Measurements from ENCODE around the gene CYP2R1.

CYP2R1 gene

GRCh38 chr11:14892036-14892556, at the start of gene CYP2R1:
TSS of gene CYP2R1 (minus strand) at chr11:14892231. CDS start at chr11:14892205, 26 bp downstream.
- peak within 1 kb of the TSS; percentile 82 for H2AFZ ChIP-seq (ENCODE audit: low read depth, low read length, severe bottlenecking)
- peak within 1 kb of the TSS; percentile 67 for H3K9ac ChIP-seq (ENCODE audit: low read length)
- peaks cover 9% of the 10 kb centered on the region for H3F3A ChIP-seq (ENCODE audit: insufficient read depth)
- H3K27ac ChIP-seq (ENCODE audit: low read depth, low read length), result peak within 1 kb of the TSS; percentile 70
- H3K36me3 ChIP-seq (ENCODE audit: low read length), result no peaks in the 10 kb centered on the region
- TF ChIP-seq CTCF (IDR thresholded peaks at IDR 0.05; ENCODE audit: insufficient read depth, low read length, poor library complexity, severe bottlenecking) (no peak), EZH2phosphoT487 (conservative IDR thresholded peaks at IDR 0.05; ENCODE audit: low read length) (no peak)
- H3K9me3 ChIP-seq (ENCODE audit: insufficient read depth, low read length), result no peaks in the 10 kb centered on the region
- H3K4me3 ChIP-seq (ENCODE audit: insufficient read depth, low read length, poor library complexity, severe bottlenecking), result peak within 1 kb of the TSS; percentile 76
- H3K9me2 ChIP-seq (replicated peaks; ENCODE audit: insufficient read depth, low read length), result no peaks in the 10 kb centered on the region
- H3K4me2 ChIP-seq (ENCODE audit: low read depth, low read length, poor library complexity, severe bottlenecking), result peak within 1 kb of the TSS; percentile 59
- no peaks in the 10 kb centered on the region for H3K27me3 ChIP-seq (ENCODE audit: low read length)
- peaks cover 22% of the 10 kb centered on the region; the same call in 1 of the 2 replicates for H3K79me2 ChIP-seq (ENCODE audit: insufficient read depth, low read length)
- H4K20me1 ChIP-seq (ENCODE audit: low read depth, low read length), result no peaks in the 10 kb centered on the region

- Histone ChIP-seq H3K27ac (ENCODE audit: low read depth, low read length) (no peak overlapping the region), H3K79me2 (ENCODE audit: insufficient read depth, low read length) (no peaks in the 10 kb centered on the region), H3F3A (ENCODE audit: insufficient read depth) (no peaks in the 10 kb centered on the region), H4K20me1 (ENCODE audit: low read depth, low read length) (no peaks in the 10 kb centered on the region), H3K9me3 (ENCODE audit: insufficient read depth, low read length) (no peaks in the 10 kb centered on the region), H3K27me3 (ENCODE audit: low read length) (no peaks in the 10 kb centered on the region), H3K4me3 (ENCODE audit: insufficient read depth, low read length, poor library complexity, severe bottlenecking) (no peak overlapping the region), H3K4me2 (ENCODE audit: low read depth, low read length, poor library complexity, severe bottlenecking) (no peak overlapping the region), H3K9me2 (replicated peaks; ENCODE audit: insufficient read depth, low read length) (no peaks in the 10 kb centered on the region), H3K9ac (ENCODE audit: low read length) (no peak overlapping the region), H2AFZ (ENCODE audit: low read depth, low read length, severe bottlenecking) (no peak overlapping the region), H3K36me3 (ENCODE audit: low read length) (no peaks in the 10 kb centered on the region)
- no peak for TF ChIP-seq CTCF (IDR thresholded peaks at IDR 0.05; ENCODE audit: insufficient read depth, low read length, poor library complexity, severe bottlenecking)
- no peak for TF ChIP-seq EZH2phosphoT487 (conservative IDR thresholded peaks at IDR 0.05; ENCODE audit: low read length)
Observed at GRCh38 chr11:14938936-14939335, 46.9 kb upstream of the CYP2R1 start.

- Histone ChIP-seq H3K36me3 (ENCODE audit: low read length) (no peaks in the 10 kb centered on the region), H3K9ac (ENCODE audit: low read length) (no peak overlapping the region), H3K4me2 (ENCODE audit: low read depth, low read length, poor library complexity, severe bottlenecking) (no peak overlapping the region), H3K27me3 (ENCODE audit: low read length) (no peaks in the 10 kb centered on the region), H2AFZ (ENCODE audit: low read depth, low read length, severe bottlenecking) (no peak overlapping the region), H4K20me1 (ENCODE audit: low read depth, low read length) (no peaks in the 10 kb centered on the region), H3K4me3 (ENCODE audit: insufficient read depth, low read length, poor library complexity, severe bottlenecking) (no peak overlapping the region), H3F3A (ENCODE audit: insufficient read depth) (no peaks in the 10 kb centered on the region), H3K9me2 (replicated peaks; ENCODE audit: insufficient read depth, low read length) (no peaks in the 10 kb centered on the region), H3K9me3 (ENCODE audit: insufficient read depth, low read length) (no peaks in the 10 kb centered on the region), H3K27ac (ENCODE audit: low read depth, low read length) (no peak overlapping the region), H3K79me2 (ENCODE audit: insufficient read depth, low read length) (no peaks in the 10 kb centered on the region)
- TF ChIP-seq CTCF (IDR thresholded peaks at IDR 0.05; ENCODE audit: insufficient read depth, low read length, poor library complexity, severe bottlenecking) (no peak), EZH2phosphoT487 (conservative IDR thresholded peaks at IDR 0.05; ENCODE audit: low read length) (no peak)
Observed at GRCh38 chr11:14934641-14935351, 42.8 kb upstream of the CYP2R1 start.

All from SU-DHL-6 (cell line).